Lung (tissue), 12 donors: ENCODE measurements around the gene CXXC5. TPM values are rescaled to one million over a fixed set of nuclear protein-coding genes. Genes with fewer than 3 reads are reported as not detected.
"Not testable (repeated sequence)": the region's sequence is repeated elsewhere in the genome, so short reads cannot be mapped to it uniquely, and the experiment has no call there.

Experiments
- ATAC-seq: fragments of 200-7000 bp; cut with Tn5 transposase; one replicate; pipeline ENCODE4 v1.9.1; 2020; ENCODE audit warnings: moderate number of reproducible peaks; ENCODE audit not compliant: insufficient read depth, low FRiP score
- DNase-seq, 3 donors: peaks; one replicate each; pipeline ENCODE4 v3.0.0-alpha.2; 2013 to 2017
- H3K27ac ChIP-seq, 2 donors: one replicate each; pipeline ENCODE4 v1.5.1; 2013; ENCODE audit warnings: mild to moderate bottlenecking in 2 of 2, moderate library complexity in 2 of 2, control low read depth in 1 of 2, inconsistent platforms in 1 of 2, low read depth in 1 of 2, low read length in 1 of 2
- H3K27me3 ChIP-seq, 3 donors: one replicate each; pipeline ENCODE4 v1.5.1; 2013; ENCODE audit warnings: low read length in 2 of 3; ENCODE audit not compliant: control insufficient read depth in 3 of 3, insufficient read depth in 3 of 3
- H3K36me3 ChIP-seq, 4 donors: one replicate each; pipeline ENCODE4 v1.5.1; 2013; ENCODE audit warnings: low read length in 4 of 4, mild to moderate bottlenecking in 1 of 4, moderate library complexity in 1 of 4; ENCODE audit not compliant: control insufficient read depth in 4 of 4, insufficient read depth in 4 of 4
- H3K4me1 ChIP-seq, 5 donors: one replicate each; pipeline ENCODE4 v1.5.1; 2013; ENCODE audit warnings: low read length in 5 of 5, mild to moderate bottlenecking in 2 of 5, moderate library complexity in 1 of 5; ENCODE audit not compliant: control insufficient read depth in 5 of 5, insufficient read depth in 5 of 5
- H3K4me3 ChIP-seq: one replicate; pipeline ENCODE4 v1.5.1; 2013; ENCODE audit warnings: mild to moderate bottlenecking, control low read depth, moderate library complexity
- H3K9ac ChIP-seq, 2 donors: one replicate each; pipeline ENCODE4 v1.5.1; 2013; ENCODE audit warnings: low read length in 2 of 2, control low read depth in 1 of 2; ENCODE audit not compliant: insufficient read depth in 1 of 2
- H3K9me3 ChIP-seq, 4 donors: one replicate each; pipeline ENCODE4 v1.5.1; 2013; ENCODE audit warnings: low read length in 3 of 4, mild to moderate bottlenecking in 1 of 4, moderate library complexity in 1 of 4; ENCODE audit not compliant: control insufficient read depth in 4 of 4, insufficient read depth in 3 of 4
- WGBS, 2 donors: extraction: QIAGEN DNeasy Blood & Tissue Kit; methylation state at CpG; one replicate each; pipeline ENCODE4 v1.1.7; 2013; 5-methylcytosine and 5-hydroxymethylcytosine counted together
- polyA plus RNA-seq, 2 donors: library from polyadenylated mRNA; stranded (reverse); fragments of 200-250 nt; gene quantifications; one replicate each; pipeline ENCODE4 v1.2.1, GENCODE V29; 2013
- total RNA-seq, 2 donors: library from RNA; depleted of rRNA in 1 of 2; stranded (reverse); fragments of >200 nt in 1 of 2; gene quantifications; one replicate each; pipeline ENCODE4 v1.2.1, GENCODE V29; 2014 to 2021
- TF ChIP-seq, protein P1 (sequence below): IDR thresholded peaks from 2 replicates; pipeline ENCODE4 v1.5.1; 2012; ENCODE audit warnings: mild to moderate bottlenecking; ENCODE audit errors: control extremely low read depth, extremely low read depth
- donor health status: control.
- donor health status: control.
- donor health status: Bipolar disorder and iron deficiency.
- donor health status: healthy.
- donor health status: DM: yes; HTN: yes; CAD: no.

The CXXC5 gene
- total and polyA plus RNA-seq, 4 donors = 20.7 to 39.8 (median 25.0) TPM

DNA sequence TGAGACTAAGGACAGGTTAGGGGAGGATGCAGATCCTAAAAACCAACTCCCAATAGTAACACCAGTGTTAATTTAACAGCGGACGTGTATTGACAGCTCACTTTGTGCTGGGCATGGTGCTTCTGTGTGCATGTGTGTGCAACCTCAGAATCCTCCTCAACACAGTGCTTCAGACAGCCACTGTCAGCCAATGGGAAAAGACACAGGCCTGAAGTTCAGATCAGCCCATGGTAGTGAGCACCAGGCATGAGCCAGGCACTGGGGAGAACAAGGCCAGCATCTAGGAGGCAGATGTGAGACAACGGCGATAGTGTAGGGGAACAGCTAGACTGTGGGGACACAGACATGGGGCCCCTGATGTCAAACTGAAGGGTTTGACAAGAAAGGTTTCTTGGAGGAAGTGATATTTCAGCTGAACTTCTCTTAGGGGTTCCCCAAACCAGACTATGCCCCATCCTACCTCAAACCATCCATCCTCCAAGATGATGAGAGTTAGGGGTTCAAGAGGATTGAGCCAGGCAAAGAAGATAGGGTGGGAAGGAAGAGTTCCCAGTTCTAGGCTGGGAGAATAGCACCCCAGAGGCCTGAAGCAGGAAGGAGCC lies 75.9 kb downstream of the CXXC5 start:
- Histone ChIP-seq H3K9ac (no peak overlapping the region), H3K27me3 (no peaks in the 10 kb centered on the region), H3K27ac (no peak overlapping the region), H3K4me3 (no peak overlapping the region), H3K36me3 (no peaks in the 10 kb centered on the region), H3K4me1 (peaks cover 0 to 9% (median 0%) of the 10 kb centered on the region in 5 donors), H3K9me3 (peaks cover 0 to 4% (median 0%) of the 10 kb centered on the region in 4 donors)
- no peak for ATAC-seq
- DNase-seq = no peak
- TF ChIP-seq, protein P1, sequence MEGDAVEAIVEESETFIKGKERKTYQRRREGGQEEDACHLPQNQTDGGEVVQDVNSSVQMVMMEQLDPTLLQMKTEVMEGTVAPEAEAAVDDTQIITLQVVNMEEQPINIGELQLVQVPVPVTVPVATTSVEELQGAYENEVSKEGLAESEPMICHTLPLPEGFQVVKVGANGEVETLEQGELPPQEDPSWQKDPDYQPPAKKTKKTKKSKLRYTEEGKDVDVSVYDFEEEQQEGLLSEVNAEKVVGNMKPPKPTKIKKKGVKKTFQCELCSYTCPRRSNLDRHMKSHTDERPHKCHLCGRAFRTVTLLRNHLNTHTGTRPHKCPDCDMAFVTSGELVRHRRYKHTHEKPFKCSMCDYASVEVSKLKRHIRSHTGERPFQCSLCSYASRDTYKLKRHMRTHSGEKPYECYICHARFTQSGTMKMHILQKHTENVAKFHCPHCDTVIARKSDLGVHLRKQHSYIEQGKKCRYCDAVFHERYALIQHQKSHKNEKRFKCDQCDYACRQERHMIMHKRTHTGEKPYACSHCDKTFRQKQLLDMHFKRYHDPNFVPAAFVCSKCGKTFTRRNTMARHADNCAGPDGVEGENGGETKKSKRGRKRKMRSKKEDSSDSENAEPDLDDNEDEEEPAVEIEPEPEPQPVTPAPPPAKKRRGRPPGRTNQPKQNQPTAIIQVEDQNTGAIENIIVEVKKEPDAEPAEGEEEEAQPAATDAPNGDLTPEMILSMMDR = no peak
- WGBS, 2 donors = 96 to 97% methylated on average over 4 of the region's 4 CpGs

DNA sequence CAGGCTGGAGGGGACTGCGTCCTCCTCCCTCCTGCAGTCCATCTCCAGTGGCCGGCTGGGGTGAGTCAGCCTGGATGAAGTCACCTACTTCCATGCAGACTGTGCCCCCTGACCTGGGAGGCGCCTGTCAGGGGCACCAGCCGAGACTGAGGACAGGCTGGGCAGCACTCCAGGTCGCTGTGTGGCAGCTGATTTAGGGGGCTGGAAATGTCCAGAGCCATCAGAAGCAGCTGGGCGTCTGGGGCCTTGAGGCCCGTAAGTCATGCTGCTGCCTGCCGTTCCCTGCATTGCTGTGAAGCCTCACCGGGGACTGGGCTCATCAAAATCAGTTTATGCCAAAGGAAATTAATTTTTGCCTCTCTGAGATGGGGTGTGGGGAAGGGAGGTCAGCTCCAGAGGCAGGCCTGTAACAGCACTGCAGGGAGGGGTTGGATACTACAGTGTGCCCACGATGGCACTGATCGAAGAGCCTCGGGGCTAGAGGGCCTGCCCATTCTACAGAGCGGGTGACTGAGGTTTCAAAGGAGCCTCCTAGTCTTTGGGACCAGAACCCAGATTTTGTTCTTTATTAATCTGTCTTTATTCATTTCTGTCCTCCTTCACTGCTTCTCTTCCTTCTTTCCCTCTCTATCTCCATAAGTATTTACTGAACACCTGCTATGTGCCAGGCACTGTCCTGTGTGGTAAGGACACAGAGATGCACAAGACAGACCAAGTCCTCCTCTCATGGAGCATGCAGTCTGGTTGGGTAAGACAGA lies 77.1 kb downstream of the CXXC5 start:
- H3K4me1 ChIP-seq = peaks cover 0 to 9% (median 0%) of the 10 kb centered on the region in 5 donors
- peak overlapping the region in 1 of 2 donors; percentile 54 for H3K9ac ChIP-seq
- no peaks in the 10 kb centered on the region for H3K36me3 ChIP-seq
- TF ChIP-seq, protein P1 = no peak
- H3K4me3 ChIP-seq = no peak overlapping the region
- peak; percentile 49 for ATAC-seq
- H3K9me3 ChIP-seq = peaks cover 0 to under 1% (median 0%) of the 10 kb centered on the region in 4 donors
- no peak overlapping the region for H3K27ac ChIP-seq
- no peaks in the 10 kb centered on the region for H3K27me3 ChIP-seq
- 78 to 89% methylated on average over 13 of the region's 13 CpGs for WGBS, 2 donors
- DNase-seq = peak; percentile 62 to 75 (median 71)

DNA sequence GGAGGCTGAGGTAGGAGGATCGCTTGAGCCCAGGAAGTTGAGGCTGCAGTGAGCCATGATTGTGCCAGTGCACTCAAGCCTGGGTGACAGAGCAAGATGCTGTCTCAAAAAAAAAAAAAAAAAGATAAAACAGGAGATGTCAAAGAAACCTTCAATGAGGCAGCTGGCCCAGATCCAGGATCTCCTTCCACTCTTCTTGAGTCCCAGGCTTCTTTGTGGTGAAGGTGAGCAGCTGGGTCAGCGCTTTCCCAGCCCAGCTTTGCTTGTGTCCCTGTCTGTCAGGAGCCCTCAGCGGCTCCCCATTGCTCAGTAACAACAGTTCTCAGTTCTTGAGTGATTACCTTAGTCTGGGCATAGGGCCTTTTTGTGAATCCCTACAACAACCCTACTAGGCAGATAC lies 78.1 kb downstream of the CXXC5 start:
- ATAC-seq = no peak
- TF ChIP-seq, protein P1 = no peak

DNA sequence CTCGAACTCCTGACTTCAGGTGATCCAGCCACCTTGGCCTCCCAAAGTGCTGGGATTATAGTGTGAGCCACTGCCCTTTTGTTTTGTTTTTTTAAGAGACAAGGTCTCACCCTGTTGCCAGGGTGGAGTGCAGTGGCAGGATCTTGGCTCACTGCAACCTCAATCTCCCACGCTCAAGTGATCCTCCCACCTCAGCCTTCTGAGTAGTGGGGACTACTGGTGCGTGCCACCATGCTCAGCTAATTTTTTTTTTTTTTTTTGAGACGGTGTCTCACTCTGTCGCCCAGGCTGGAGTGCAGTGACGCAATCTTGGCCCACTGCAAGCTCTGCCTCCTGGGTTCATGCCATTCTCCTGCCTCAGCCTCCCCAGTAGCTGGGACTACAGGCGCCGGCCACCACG lies 79.5 kb downstream of the CXXC5 start:
- 85 to 93% methylated on average over 8 to 9 of the region's 9 CpGs for WGBS, 2 donors
- not testable (repeated sequence) for ATAC-seq, DNase-seq, H3K27ac ChIP-seq, H3K27me3 ChIP-seq, H3K9me3 ChIP-seq, H3K4me1 ChIP-seq, H3K4me3 ChIP-seq, H3K9ac ChIP-seq, H3K36me3 ChIP-seq

More for the DNA sequence above, 78.1 kb downstream of the CXXC5 start:
- Histone ChIP-seq H3K36me3 (no peaks in the 10 kb centered on the region), H3K4me3 (no peak overlapping the region), H3K9me3 (no peaks in the 10 kb centered on the region), H3K27ac (no peak overlapping the region), H3K9ac (no peak overlapping the region), H3K27me3 (no peaks in the 10 kb centered on the region), H3K4me1 (peaks cover 0 to 9% (median 0%) of the 10 kb centered on the region in 5 donors)
- no peak for DNase-seq
- WGBS, 2 donors = 93 to 95% methylated on average over 3 of the region's 3 CpGs
